Subcutaneous adipose tissue (tissue), 4 donors: ENCODE data around the gene PLEK2. TPM values are rescaled to one million over a fixed set of nuclear protein-coding genes. Genes with fewer than 3 reads are reported as not detected.

ENCODE experiments used
- CTCF ChIP-seq: fragments of 450-650 bp; IDR thresholded peaks from one replicate; pipeline ENCODE4 v1.5.1; 2016; ENCODE audit warnings: low read depth, mild to moderate bottlenecking, control low read depth, antibody characterized with exemption, moderate library complexity
- total RNA-seq, 4 donors: library from RNA; depleted of rRNA; stranded (reverse); fragments of >200 nt; gene quantifications; one replicate each; pipeline ENCODE4 v1.1.0, GENCODE V29; 2016

PLEK2 gene
- 1 to 10 TPM in 2 of 4 donors, under 1 TPM in 1, not detected in 1; 0.49 to 4.9 (median 1.8) TPM for total RNA-seq

- no peak for TF ChIP-seq CTCF
These were observed at the start of gene PLEK2 for GRCh38 chr14:67411820-67412421. Gene PLEK2 (minus strand): TSS chr14:67412165. CDS start chr14:67412059, 106 bp downstream.

- TF ChIP-seq CTCF = no peak
These were observed 49.5 kb upstream of the PLEK2 start for GRCh38 chr14:67461341-67461985.

GRCh38 chr14:67459336-67459735 lies 47.4 kb upstream of the PLEK2 start:
- no peak for TF ChIP-seq CTCF

- TF ChIP-seq CTCF = no peak
These were observed 45.8 kb upstream of the PLEK2 start for GRCh38 chr14:67457782-67458181.

- no peak for TF ChIP-seq CTCF
These were observed 44.8 kb upstream of the PLEK2 start for GRCh38 chr14:67456732-67457131.

GRCh38 chr14:67453575-67454300 lies 41.8 kb upstream of the PLEK2 start:
- no peak for TF ChIP-seq CTCF

- TF ChIP-seq CTCF = no peak
These were observed 37.1 kb upstream of the PLEK2 start for GRCh38 chr14:67449096-67449495.
